GM21423 (cell line): Measurements from ENCODE around the gene VEGFD.
"Not testable (repeated sequence)": the region's sequence is repeated elsewhere in the genome, so short reads cannot be mapped to it uniquely, and the experiment has no call there.

Experiments
- ATAC-seq: cut with Tn5 transposase; IDR thresholded peaks from one replicate; pipeline ENCODE4 v1.9.1; 2021; ENCODE audit warnings: mild to moderate bottlenecking, moderate library complexity; ENCODE audit not compliant: unreplicated experiment

Gene VEGFD

DNA sequence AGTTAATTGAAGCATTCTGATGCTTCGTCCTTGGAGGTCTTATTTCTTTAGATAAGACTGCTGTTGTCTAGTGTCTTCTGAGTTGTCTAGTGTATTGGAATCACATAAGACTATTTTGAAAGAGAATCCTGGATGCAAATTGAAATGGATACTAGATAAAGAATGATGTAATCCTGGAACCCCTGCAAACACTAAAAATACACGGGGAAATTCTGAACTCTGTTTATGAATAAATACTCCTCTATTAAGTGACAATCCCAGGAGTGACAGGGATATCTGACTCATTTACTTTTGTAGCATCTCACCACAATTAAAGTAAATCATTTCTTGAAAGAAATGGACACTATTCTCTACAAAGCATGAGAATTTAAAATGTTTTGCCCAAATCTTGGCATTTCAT is 69.7 kb downstream of the VEGFD start:
- no peak for ATAC-seq

DNA sequence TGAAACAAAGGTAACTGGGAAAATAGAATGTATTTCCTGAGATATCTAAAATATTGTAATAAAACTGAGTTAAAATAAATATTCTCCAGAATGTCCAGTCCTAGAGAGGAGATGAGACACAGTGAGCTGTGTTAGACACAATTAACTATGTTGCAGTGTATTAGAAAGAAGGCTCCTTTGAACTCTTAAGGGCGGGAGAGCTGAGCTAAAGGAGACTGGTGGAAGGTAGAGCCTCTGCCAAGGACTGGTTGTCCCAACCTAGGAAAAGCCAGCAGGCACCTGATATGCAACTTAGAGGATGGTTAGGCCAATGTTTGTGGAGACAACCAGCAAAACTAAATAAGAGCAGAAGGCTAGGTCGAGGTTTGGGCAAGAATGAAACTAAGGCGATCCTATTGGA is 73.1 kb downstream of the VEGFD start:
- ATAC-seq = no peak

DNA sequence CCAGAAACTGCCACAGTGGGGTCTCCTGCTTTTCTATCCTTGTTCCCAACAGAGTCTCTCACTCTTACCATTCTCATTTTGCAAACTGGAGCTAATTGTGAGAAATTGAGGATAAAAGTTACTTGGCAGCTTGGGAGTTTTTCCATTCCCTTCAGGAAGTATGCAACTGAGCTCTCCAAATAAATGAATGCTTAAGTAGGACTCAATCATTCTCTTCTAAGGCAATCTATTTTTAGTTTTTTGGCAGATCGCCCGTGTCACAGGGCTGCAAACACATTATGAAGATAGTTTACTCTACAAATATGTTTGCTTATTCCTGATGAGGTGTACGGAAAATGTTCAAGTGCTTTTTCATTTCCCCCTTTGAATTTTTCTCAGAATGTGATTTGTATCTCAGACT is 74.1 kb downstream of the VEGFD start:
- ATAC-seq = no peak

DNA sequence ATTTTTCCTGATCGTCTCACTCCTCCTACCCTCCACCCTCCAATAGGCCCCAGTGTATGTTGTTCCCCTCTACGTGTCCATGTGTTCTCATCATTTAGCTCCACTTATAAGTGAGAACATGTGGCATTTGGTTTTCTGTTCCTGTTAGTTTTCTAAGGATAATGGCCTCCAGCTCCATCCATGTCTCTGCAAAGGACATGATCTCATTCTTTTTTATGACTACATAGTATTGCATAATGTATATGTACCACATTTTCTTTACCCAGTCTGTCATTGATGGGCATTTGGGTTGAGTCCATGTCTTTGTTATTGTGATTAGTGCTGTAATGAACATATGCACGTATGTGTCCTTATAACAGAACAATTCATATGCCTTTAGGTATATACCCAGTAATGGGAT is 78.3 kb downstream of the VEGFD start:
- not testable (repeated sequence) for ATAC-seq

DNA sequence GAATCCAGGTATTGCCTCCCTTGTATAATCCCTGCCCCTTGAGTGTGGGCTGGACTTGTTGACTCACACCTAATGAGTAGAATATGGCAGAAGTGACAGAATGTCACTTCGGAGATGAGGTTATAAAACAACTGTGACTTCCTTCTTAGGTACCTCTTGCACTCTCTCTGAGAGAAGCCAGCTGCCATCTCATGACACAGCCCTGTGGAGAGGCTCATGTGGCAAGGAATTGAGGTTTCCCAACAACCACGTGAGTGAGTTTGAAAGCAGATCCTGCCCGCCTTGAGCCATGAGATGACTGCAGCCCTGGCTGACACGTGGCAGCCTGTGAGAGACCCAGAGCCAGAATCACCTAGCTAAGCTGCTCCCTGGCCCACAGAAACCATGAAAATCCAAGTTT is 82.3 kb downstream of the VEGFD start:
- ATAC-seq = peak; percentile 76

DNA sequence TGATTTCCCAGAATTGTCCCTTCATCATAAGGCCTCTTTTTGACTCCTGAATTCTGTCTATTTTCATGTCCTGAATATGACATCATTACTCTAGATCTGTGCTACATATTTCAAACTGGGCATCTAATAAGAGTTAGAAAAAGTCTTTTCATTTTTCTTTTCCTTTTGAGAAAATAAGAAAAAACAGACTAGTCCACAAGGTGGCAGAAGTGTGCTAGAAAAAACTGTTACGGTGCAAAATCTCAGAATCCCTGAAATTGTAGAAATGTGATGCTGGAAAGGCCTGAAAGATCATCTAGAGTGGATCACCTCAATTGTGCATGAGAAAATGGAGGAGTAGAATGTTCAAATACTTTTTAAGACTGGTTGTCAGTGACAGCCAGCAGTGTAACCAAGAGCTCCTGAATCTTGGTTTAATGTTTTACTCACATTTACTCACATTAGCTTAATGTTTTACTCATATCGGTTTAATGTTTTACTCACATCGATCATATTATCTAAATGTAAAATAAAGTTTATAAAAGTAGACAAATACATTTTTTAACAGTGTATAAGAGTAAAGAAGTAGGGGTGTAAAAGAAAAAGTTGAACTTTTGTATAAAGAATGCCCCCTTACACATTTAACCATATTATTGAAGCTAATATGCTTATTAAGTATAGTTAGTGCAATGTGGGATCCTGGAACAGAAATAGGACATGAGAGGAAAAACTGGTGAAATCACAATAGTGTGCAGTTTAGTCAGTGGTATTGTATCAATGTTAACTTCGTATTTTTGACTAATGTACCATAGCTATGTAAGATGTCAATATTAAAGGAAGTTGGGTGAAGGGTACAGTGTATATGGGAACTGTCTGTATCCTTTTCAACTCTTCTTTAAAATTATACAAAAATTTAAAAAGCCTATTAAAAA is 84.0 kb downstream of the VEGFD start:
- ATAC-seq = no peak

DNA sequence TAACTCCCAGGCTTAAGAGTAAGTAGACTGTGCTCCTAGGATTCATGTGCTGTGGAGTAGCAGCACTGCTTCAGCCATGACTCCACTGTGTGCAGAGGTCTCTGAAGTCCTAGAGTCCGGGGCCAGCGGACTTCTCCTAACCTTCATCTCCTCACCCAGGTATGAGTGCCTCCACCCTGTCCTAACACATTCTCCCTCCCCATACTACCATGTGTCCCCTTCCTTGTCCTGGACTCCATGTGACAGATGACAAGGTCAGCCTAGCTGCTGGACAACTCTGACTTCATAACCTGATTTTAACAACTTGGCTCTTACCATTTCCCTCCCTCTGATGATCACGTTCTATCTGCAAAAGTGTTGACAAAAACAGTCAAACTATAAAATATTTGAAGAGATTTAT is 85.4 kb downstream of the VEGFD start:
- ATAC-seq = no peak

DNA sequence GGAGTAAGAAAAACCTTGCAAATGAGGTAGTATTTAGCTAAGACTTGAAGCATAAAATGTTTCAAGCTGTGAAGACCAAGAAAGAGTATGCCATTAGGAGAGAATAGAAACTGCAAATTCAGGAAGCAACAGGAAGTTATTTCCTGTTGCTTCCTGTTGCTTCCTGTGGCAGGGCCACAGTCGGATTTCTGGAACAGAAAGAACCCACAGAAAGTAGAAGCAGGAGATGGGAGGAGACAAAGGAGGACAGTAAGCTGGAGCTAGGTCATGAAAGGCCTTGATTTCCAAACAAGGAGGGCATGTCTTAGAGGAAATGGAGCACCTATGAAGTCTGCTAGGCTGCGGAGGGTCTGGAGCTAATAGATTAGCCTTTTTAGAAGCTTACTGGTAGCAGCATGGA is 86.0 kb downstream of the VEGFD start:
- ATAC-seq = no peak
